K562 (cell line): ENCODE data around the gene COL20A1. TPM values are rescaled to one million over a fixed set of nuclear protein-coding genes. Genes with fewer than 3 reads are reported as not detected.

Source experiments
- ATAC-seq: fragments of 200-7000 bp; cut with Tn5 transposase; 3 replicates; pipeline ENCODE4 v1.9.1; 2020; ENCODE audit warnings: moderate library complexity
- BruUV-seq: library from RNA; stranded (reverse); fragments of 400-500 nt; replicated peaks from 2 replicates; lab custom pipeline; 2021; lab: Mats Ljungman, UMichigan
- CTCF ChIA-PET: fragments of 300-600 bp; formaldehyde crosslinking; extraction: SDS; loops from one replicate; lab custom pipeline; 2021; ENCODE audit warnings: low intra/inter-chr PET ratio; lab: Yijun Ruan, JAX
- POLR2A ChIA-PET: fragments of 300-600, 350-650 bp; sonication (Branson Sonifier 250); formaldehyde crosslinking; extraction: SDS; loops from one replicate; lab custom pipeline; 2021; ENCODE audit warnings: antibody characterized with exemption, inconsistent platforms; lab: Yijun Ruan, JAX
- DNase-seq, 4 experiments: peaks; one replicate each; pipeline versions ENCODE4 v3.0.0 to v3.0.0-alpha.2; 2011 to 2018; ENCODE audit warnings: low spot score in 3 of 4, mixed read lengths in 3 of 4; ENCODE audit errors: extremely low read depth in 1 of 4
- FAIRE-seq: peaks from 2 replicates; lab custom pipeline; 2011; peaks lifted over from hg19 to GRCh38; lab: Jason Lieb, UNC
- H2AFZ ChIP-seq: 2 replicates; pipeline ENCODE4 v1.6.0; 2011; ENCODE audit warnings: low read depth, low read length, control low read depth, inconsistent platforms
- H3K27ac ChIP-seq: fragments of 200-600 bp; 3 replicates; pipeline ENCODE4 v1.8.0; 2011; ENCODE audit warnings: low read depth, mild to moderate bottlenecking, control low read depth, inconsistent platforms, low read length, moderate library complexity, mixed read lengths; ENCODE audit errors: extremely low read depth
- H3K27me3 ChIP-seq, 2 experiments: fragments of 300-600 bp in 1 of 2; 2 replicates in 1 of 2; 3 replicates in 1 of 2; pipeline versions ENCODE4 v1.6.0 to v1.8.0; 2011; ENCODE audit warnings: inconsistent platforms in 2 of 2, low read length in 2 of 2, mild to moderate bottlenecking in 1 of 2, mixed read lengths in 1 of 2, moderate library complexity in 1 of 2; ENCODE audit not compliant: control insufficient read depth in 2 of 2, insufficient read depth in 2 of 2
- H3K36me3 ChIP-seq: fragments of 300-600 bp; 3 replicates; pipeline ENCODE4 v1.8.0; 2011; ENCODE audit warnings: mild to moderate bottlenecking, low read length, inconsistent platforms; ENCODE audit not compliant: control insufficient read depth, insufficient read depth
- H3K4me1 ChIP-seq, 2 experiments: fragments of 200-600 bp in 1 of 2; replicated peaks in 1 of 2; 2 replicates in 1 of 2; 3 replicates in 1 of 2; pipeline versions ENCODE4 v1.5.1 to v1.8.0; 2011; ENCODE audit warnings: inconsistent platforms in 2 of 2, low read length in 2 of 2, mild to moderate bottlenecking in 1 of 2, mixed read lengths in 1 of 2, moderate library complexity in 1 of 2; ENCODE audit not compliant: control insufficient read depth in 2 of 2, insufficient read depth in 2 of 2
- H3K4me2 ChIP-seq: 2 replicates; pipeline ENCODE4 v1.6.1; 2011; ENCODE audit warnings: low read length, control low read depth, inconsistent platforms, mixed read lengths; ENCODE audit not compliant: insufficient read depth
- H3K4me3 ChIP-seq: fragments of 200-600 bp; sonication (generic), shearing (Covaris generic); 2 replicates; pipeline ENCODE4 v1.5.1; 2016; ENCODE audit warnings: control low read depth, inconsistent platforms
- H3K79me2 ChIP-seq: fragments of 200-600 bp; 3 replicates; pipeline ENCODE4 v1.8.0; 2011; ENCODE audit warnings: low read length, inconsistent platforms; ENCODE audit not compliant: control insufficient read depth, insufficient read depth
- H3K9ac ChIP-seq, 2 experiments: 2 replicates each; pipeline versions ENCODE4 v1.6.0 to v1.6.1; 2011; ENCODE audit warnings: low read depth in 2 of 2, low read length in 2 of 2, control low read depth in 1 of 2, inconsistent platforms in 1 of 2, mild to moderate bottlenecking in 1 of 2, mixed read lengths in 1 of 2; ENCODE audit not compliant: insufficient read depth in 1 of 2
- H3K9me1 ChIP-seq: one replicate; pipeline ENCODE4 v1.6.0; 2011; ENCODE audit warnings: inconsistent platforms, mild to moderate bottlenecking, low read length, moderate library complexity; ENCODE audit not compliant: control insufficient read depth, insufficient read depth
- H3K9me3 ChIP-seq: replicated peaks from 2 replicates; pipeline ENCODE4 v1.5.1; 2011; ENCODE audit warnings: low read depth, low read length, inconsistent platforms; ENCODE audit not compliant: control insufficient read depth, insufficient read depth
- H4K20me1 ChIP-seq: replicated peaks from 2 replicates; pipeline ENCODE4 v1.6.1; 2011; ENCODE audit warnings: low read length, inconsistent platforms, mixed read lengths; ENCODE audit not compliant: control insufficient read depth, insufficient read depth
- ATF4 ChIP-seq: fragments of 450-650 bp; formaldehyde crosslinking; IDR thresholded peaks from 2 replicates; pipeline ENCODE4 v1.4.0; 2022; ENCODE audit warnings: mild to moderate bottlenecking, moderate library complexity
- CBX2 ChIP-seq: fragments of 200-600 bp; sonication (generic); IDR thresholded peaks from one replicate; pipeline ENCODE4 v1.6.1; 2012; ENCODE audit warnings: mild to moderate bottlenecking, low read length, inconsistent platforms; ENCODE audit not compliant: insufficient read depth, poor library complexity, severe bottlenecking
- NCOA4 ChIP-seq: fragments of 450-650 bp; IDR thresholded peaks from 2 replicates; pipeline ENCODE4 v1.6.1; 2018; ENCODE audit warnings: mild to moderate bottlenecking; ENCODE audit not compliant: partially characterized antibody
- ZNF121 ChIP-seq: sonication (generic); formaldehyde crosslinking; conservative IDR thresholded peaks from 2 replicates; pipeline ENCODE4 v1.8.0; 2022; ENCODE audit warnings: missing genetic modification reagents
- WGBS: fragments of 100-300 bp; shearing (Covaris generic); methylation state at CpG from one replicate; pipeline ENCODE4 v1.1.6; 2016; ENCODE audit warnings: low coverage, mixed read lengths; ENCODE audit not compliant: insufficient coverage; ENCODE audit errors: missing lambda C conversion rate; 5-methylcytosine and 5-hydroxymethylcytosine counted together
- in situ Hi-C: fragments of 300-500 bp; cut with MboI; formaldehyde crosslinking; loops from 4 replicates; pipeline ENCODE4 v1.15.0; 2018; ENCODE audit warnings: inconsistent platforms, mixed read lengths
- intact Hi-C: fragments of 100-400 bp; cut with micrococcal nuclease; formaldehyde crosslinking; loops from 2 replicates; pipeline ENCODE4 v1.14.2; 2022
- polyA plus RNA-seq, 8 experiments: library from polyadenylated mRNA; depleted of rRNA in 4 of 8; stranded (reverse) in 5 of 8; unstranded in 3 of 8; fragments of >200 nt; fragmentation: Nextera tagmentation in 2 of 8; fragmentation: Illumina TruSeq in 1 of 8; extraction: Ambion mirVana in 2 of 8; extraction: Trizol in 1 of 8; gene quantifications; 2 replicates each; pipeline versions ENCODE4 v1.2.1 to v1.2.3, GENCODE V29; 2011 to 2014; ENCODE audit warnings: inconsistent platforms in 1 of 8, missing spikeins in 1 of 8
- total RNA-seq, 7 experiments: library from RNA; depleted of rRNA in 6 of 7; stranded (reverse); fragments of >200 nt in 6 of 7; fragmentation: Illumina TruSeq in 2 of 7; extraction: Trizol in 2 of 7; gene quantifications; 2 replicates each; pipeline versions ENCODE4 v1.2.1 to v1.2.3, GENCODE V29; 2011 to 2021; ENCODE audit warnings: low replicate concordance in 1 of 7

The COL20A1 gene
- total and polyA plus RNA-seq, 9 of the 15 experiments (the other 6 are each of a cell fraction or from before 2014, with no cell fraction given), result not detected

DNA sequence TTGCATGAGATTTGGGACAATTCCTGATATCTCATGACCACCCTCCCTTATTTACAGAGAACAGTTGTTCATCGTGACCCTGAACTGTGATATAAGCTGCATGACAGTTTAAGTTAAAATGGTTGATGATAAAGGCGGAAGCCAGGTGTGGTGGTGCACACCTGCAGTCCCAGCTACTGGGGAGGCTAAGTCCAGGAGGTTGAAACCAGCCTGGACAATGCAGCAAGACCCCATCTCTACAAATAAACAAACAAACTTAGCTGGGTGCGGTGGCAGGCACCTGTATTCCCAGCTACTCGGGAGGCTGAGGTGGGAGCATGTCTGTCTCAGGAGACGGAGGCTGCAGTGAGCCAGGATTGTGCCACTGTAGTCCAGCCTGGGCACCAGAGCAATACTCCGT lies 24.1 kb downstream of the COL20A1 start:
- WGBS, result 2% methylated on average over 6 of the region's 6 CpGs
- POLR2A ChIA-PET, result interaction anchor here (0.6 to 1.1 kb wide), 3 partner anchors 13 to 178 kb away, joined by 3 to 5 read pairs (median 4); no protein-coding TSS in a partner anchor
- Histone ChIP-seq H3K4me1 (peaks cover 0 to 42% of the 10 kb centered on the region in 2 experiments; a peak in 2 of 5 replicates), H3K4me3 (no peak overlapping the region), H3K27me3 (peaks cover 4 to 65% of the 10 kb centered on the region in 2 experiments; a peak in 3 of 5 replicates), H3K4me2 (no peak overlapping the region), H4K20me1 (peaks cover 5% of the 10 kb centered on the region; the same call in 1 of the 2 replicates), H3K27ac (no peak overlapping the region), H2AFZ (no peak overlapping the region), H3K9me3 (no peaks in the 10 kb centered on the region), H3K36me3 (no peaks in the 10 kb centered on the region), H3K9ac (no peak overlapping the region), H3K79me2 (no peaks in the 10 kb centered on the region), H3K9me1 (no peaks in the 10 kb centered on the region)
- in situ Hi-C loops, result no loop called here
- CTCF ChIA-PET, result interaction anchor here (0.6 kb wide), 1 partner anchor 8 kb away, joined by 3 read pairs; no protein-coding TSS in a partner anchor
- TF ChIP-seq ZNF121 (CRISPR knock-in tag) (peak; percentile 93), ATF4 (CRISPR knock-in tag) (no peak)
- BruUV-seq, result no TSS peak
- DNase-seq, result no peak
- FAIRE-seq, result no peak
- intact Hi-C loops, result no loop called here
- ATAC-seq, result no peak

GRCh38 chr20:63317601-63318291 lies 24.8 kb downstream of the COL20A1 start:
- H3K27ac ChIP-seq, result no peak overlapping the region
- H3K9me3 ChIP-seq, result no peaks in the 10 kb centered on the region
- intact Hi-C loops (no loop called here), in situ Hi-C loops (no loop called here)
- WGBS, result under 1% methylated on average over 18 of the region's 18 CpGs
- H3K4me3 ChIP-seq, result no peak overlapping the region
- peaks cover 5% of the 10 kb centered on the region; the same call in 1 of the 2 replicates for H4K20me1 ChIP-seq
- H3K4me2 ChIP-seq, result no peak overlapping the region
- H3K9ac ChIP-seq, result no peak overlapping the region; a peak in 1 of 4 replicates
- peaks cover 0 to 42% of the 10 kb centered on the region in 2 experiments; a peak in 2 of 5 replicates for H3K4me1 ChIP-seq
- CTCF ChIA-PET, result no interaction called here
- DNase-seq (no peak), FAIRE-seq (no peak), ATAC-seq (no peak)
- TF ChIP-seq NCOA4 (no peak), CBX2 (no peak)
- H3K27me3 ChIP-seq, result peaks cover 6 to 66% of the 10 kb centered on the region in 2 experiments; a peak in 4 of 5 replicates
- BruUV-seq, result no TSS peak
- H2AFZ ChIP-seq, result no peak overlapping the region
- H3K9me1 ChIP-seq, result no peaks in the 10 kb centered on the region
- H3K36me3 ChIP-seq, result no peaks in the 10 kb centered on the region
- POLR2A ChIA-PET, result interaction anchor here (0.8 to 1.1 kb wide), 2 partner anchors 12 to 28 kb away, joined by 3 to 5 read pairs; no protein-coding TSS in a partner anchor
- no peaks in the 10 kb centered on the region for H3K79me2 ChIP-seq
